NCI-H82 treated with DMSO at 0.1 percent for 48 hours (cell line): ENCODE results near the gene KCTD6.
A peak's percentile ranks its signal among the peaks of the same experiment; 100 is the strongest.
"Not testable (repeated sequence)": the region's sequence is repeated elsewhere in the genome, so short reads cannot be mapped to it uniquely, and the experiment has no call there.

Experiments
- DNase-seq: peaks from one replicate; lab custom pipeline; 2025; ENCODE audit not compliant: unreplicated experiment; lab: John Stamatoyannopoulos, UW

The KCTD6 gene

DNA sequence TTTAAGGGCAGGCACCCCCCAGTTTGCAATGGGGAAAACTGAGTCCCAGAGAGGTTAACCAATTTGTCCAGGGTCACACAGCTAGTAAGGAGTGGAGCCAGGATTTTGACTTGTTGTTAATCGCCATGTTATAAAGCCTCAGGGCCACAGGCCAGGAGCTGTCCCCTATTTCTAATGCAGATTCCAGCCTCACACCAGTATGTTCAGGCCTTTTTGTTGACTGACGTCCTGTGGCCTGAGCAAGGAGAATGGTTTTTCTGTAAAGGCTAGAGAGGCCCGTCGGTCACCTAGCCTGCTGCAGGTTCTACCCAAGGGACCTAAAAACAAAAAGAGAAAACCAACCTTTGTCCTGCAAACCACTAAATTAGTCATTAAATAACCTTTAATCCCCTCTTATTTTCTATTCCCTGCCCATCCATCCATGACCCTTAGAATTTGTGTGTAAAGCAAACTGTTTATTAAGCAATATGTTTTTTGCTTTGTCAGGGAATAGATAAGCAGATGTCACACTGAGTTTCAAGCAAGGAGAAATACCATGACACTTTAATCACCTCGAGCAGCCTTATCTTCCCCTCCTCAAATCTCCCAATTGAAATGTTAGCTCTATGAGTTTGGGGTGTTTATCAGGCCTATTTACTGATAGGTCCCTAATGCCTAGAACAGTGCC lies 31.0 kb downstream of the KCTD6 start:
- no peak for DNase-seq

GRCh38 chr3:58524326-58524888 lies 32.5 kb downstream of the KCTD6 start:
- DNase-seq = no peak

- no peak for DNase-seq
Measured at GRCh38 chr3:58526515-58526957, 34.6 kb downstream of the KCTD6 start.

- not testable (repeated sequence) for DNase-seq
Measured at GRCh38 chr3:58527440-58527839, 35.5 kb downstream of the KCTD6 start.

DNA sequence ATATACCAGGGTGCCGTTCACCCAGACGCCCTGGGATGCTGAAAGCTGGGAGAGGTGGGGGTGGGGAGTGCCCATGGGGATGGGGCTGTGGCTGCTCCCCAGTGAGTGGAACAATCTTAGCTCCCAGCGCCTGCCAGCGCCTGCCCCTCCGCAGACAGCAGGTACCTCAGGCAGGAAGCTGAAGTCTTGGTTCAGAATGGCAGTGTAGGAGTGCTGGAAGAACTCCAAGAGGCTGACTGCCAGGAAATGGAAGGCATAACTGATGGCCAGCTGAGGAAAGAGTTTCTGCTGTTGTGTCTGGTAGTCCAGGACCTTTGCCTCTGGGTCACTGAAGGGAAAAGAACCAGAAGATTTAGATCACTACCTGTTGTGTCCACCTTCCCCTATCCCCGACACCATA lies 36.7 kb downstream of the KCTD6 start:
- no peak for DNase-seq

GRCh38 chr3:58529516-58530353 lies 37.8 kb downstream of the KCTD6 start:
- peak; percentile 45 for DNase-seq

GRCh38 chr3:58530354-58530865 lies 38.5 kb downstream of the KCTD6 start:
- DNase-seq = no peak

GRCh38 chr3:58531555-58531954 lies 39.7 kb downstream of the KCTD6 start:
- no peak for DNase-seq

GRCh38 chr3:58531956-58532355 lies 40.1 kb downstream of the KCTD6 start:
- no peak for DNase-seq

- no peak for DNase-seq
Measured at GRCh38 chr3:58532794-58533220, 40.9 kb downstream of the KCTD6 start.

DNA sequence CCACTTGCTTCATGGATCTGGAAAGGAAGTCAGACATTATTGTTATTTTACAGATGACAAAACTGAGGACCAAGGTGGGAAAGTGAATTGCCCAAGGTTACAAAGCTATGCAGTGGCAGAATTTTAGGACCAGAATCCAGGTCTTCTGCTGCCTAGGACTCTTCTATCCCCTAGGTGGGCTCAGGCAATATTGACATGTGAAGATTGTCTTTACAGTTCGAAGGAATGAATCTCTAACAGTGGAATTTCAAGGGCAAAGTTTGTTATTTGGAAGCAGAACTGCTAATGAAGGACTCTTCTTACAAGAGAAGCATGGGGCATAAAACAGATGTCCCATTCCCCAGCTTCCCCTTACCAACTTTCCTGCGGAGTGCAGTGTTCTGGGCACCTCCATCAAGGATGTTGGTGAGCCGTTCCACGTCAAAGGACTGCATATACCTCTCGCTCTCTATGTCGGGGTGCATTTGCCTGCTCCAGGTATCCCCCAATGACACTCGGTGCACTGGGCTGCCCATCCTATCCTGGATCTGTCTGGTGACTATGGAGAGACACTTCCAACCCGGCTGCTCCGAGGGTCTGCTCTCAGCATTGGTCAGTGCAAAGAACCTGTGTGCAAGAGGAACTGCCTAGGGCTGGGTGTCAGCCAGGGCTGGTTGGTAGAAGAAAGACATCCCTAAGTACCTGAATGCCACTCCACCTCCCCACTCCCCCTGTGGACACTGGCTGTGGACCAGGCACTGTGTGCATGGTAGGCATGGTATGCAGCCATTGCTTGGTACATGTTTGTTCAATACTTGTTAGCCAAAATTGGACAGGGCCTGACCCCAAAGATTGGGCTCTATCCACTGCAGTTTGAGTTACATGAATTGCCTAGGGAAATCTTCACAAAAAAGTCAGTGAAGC lies 42.9 kb downstream of the KCTD6 start:
- DNase-seq = no peak

DNA sequence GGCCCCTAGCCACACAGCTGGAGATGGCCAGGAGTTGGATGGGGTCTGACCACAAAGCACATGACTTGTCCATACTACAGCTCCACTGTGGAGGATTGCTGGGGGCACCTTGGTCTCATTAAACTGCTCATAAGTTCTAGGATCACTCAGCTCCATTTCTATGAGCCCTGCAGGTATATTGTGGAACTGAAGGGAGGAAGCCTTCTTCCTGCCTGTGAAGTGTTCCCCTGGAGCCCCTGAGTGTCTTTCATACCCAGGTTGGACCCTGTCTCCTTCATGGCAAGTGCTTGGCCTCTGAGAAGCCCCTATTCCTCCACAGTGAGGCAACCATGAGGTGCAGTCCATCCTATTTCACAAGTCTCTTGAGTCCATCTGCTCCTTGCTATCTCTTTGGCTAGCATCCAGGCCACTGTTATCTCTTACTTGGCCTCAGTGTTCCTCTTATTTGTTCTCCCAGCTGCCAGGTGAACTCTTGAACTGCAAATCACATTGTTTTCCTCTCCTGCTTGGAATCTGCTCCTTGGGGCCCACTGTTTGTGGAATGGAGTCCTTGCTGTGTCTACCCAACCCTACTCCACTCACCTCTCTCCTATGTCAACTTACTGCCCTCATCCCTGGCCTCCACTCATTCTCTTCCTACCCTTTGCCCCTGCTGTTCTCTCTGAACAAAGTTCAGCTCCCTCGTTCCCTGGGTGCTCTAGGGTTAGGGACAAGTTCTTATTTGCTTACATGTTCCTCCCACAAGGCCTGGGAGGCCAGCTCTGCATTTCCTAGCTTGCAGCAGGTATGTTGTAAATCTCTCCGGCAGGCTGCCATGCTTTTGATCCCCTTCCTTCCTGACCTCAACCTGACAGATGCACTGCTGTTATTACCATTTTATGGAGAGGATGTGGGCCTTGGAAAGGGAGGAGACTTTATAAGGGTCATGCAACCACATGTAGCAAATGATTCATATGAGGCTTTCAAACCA lies 43.9 kb downstream of the KCTD6 start:
- peak; percentile 18 for DNase-seq

DNA sequence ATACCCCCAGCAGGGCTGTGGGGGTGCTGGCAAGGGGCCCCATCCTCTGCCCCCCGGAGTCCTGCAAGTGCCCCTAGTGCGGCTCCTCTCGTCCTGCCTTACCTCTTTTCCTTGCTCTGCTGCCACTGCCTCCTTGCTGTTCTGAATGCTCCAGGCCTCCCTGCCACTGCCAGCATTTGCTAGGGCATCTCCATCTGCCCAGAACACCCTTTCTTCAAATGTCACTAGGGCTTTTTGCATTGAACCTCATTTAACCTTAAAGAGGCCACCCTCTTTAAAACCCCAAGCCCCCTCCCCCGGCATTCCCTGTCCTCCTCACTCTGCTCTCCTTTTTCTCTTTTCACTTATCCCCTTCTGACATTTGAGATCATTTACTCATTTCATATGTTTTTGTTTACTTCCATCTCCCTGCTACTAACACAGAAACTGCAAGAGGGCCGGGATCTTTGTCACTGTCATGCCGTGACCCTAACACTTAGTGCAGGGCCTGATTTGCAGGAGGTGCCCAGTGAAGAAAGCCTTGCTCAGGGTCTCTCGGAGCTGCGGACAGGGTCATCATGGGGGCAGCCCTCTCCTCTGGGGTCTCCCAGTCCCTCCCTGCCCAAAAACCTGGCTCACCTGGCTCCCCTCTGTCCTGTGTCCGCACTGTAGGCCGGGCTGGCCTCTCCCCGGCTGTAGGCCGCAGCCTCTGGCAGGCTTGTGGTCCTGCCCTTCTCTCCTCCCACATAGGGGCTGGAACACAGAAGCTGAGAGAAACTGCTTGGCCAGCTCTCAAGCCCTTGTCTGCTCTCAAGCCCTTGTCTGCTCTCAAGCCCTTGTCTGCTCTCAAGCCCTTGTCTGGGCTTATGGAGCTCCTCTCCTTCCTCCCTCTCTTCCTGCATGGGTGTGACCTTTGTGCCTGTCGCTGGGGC lies 44.9 kb downstream of the KCTD6 start, which contains the start of gene ACOX2:
TSS of gene ACOX2 (minus strand) at position 690 of the 911 bp plus-strand sequence. CDS start 2,084 bp downstream, outside the sequence.
- DNase-seq = no peak

- no peak for DNase-seq
Measured at GRCh38 chr3:58537412-58538301, 45.8 kb downstream of the KCTD6 start.

- no peak for DNase-seq
Measured at GRCh38 chr3:58539626-58540025, 47.7 kb downstream of the KCTD6 start.

GRCh38 chr3:58540176-58540858 lies 48.4 kb downstream of the KCTD6 start:
- DNase-seq = no peak

DNA sequence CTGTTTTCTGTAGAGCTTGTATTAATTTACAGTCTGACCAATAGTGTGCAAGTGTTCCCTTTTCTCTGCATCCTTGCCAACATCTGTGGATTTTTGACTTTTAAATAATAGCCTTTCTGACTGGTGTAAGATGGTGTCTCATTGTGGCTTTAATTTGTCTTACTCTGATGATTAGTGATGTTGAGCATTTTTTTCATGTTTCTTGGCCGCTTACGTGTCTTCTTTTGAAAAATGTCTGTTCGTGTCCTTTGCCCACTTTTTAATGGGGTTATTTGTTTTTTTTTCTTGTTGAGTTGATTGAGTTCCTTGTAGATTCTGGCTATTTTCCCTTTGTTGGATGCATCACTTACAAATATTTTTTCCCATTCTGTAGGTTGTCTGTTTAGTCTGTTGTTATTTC lies 52.6 kb downstream of the KCTD6 start:
- DNase-seq = no peak
